Measurements from ENCODE around the gene MRC2.

MRC2 gene

GRCh38 chr17:62628831-62629555 is 1.5 kb downstream of the MRC2 start:
- no peak for FAIRE-seq
- no peak for DNase-seq (ENCODE audit: insufficient read length)
- TF ChIP-seq POLR2AphosphoS5 (IDR thresholded peaks at IDR 0.05; ENCODE audit: low read depth, low read length) = no peak
- TF ChIP-seq TAF1 (IDR thresholded peaks at IDR 0.05; ENCODE audit: borderline replicate concordance, low read depth, low read length) = no peak
- no peak for TF ChIP-seq POLR2A (IDR thresholded peaks at IDR 0.05; ENCODE audit: low read depth, low read length)

- no peak for DNase-seq (ENCODE audit: insufficient read length)
- TF ChIP-seq POLR2AphosphoS5 (IDR thresholded peaks at IDR 0.05; ENCODE audit: low read depth, low read length) (no peak), POLR2A (IDR thresholded peaks at IDR 0.05; ENCODE audit: low read depth, low read length) (no peak), TAF1 (IDR thresholded peaks at IDR 0.05; ENCODE audit: borderline replicate concordance, low read depth, low read length) (no peak)
- FAIRE-seq = no peak
Measured at GRCh38 chr17:62629556-62630364, 2.3 kb downstream of the MRC2 start.

GRCh38 chr17:62630365-62631085 is 3.1 kb downstream of the MRC2 start:
- DNase-seq (ENCODE audit: insufficient read length) (no peak), FAIRE-seq (no peak)
- TF ChIP-seq POLR2AphosphoS5 (IDR thresholded peaks at IDR 0.05; ENCODE audit: low read depth, low read length) (no peak), POLR2A (IDR thresholded peaks at IDR 0.05; ENCODE audit: low read depth, low read length) (no peak), TAF1 (IDR thresholded peaks at IDR 0.05; ENCODE audit: borderline replicate concordance, low read depth, low read length) (no peak)

- TF ChIP-seq POLR2A (IDR thresholded peaks at IDR 0.05; ENCODE audit: low read depth, low read length) (no peak), POLR2AphosphoS5 (IDR thresholded peaks at IDR 0.05; ENCODE audit: low read depth, low read length) (no peak), TAF1 (IDR thresholded peaks at IDR 0.05; ENCODE audit: borderline replicate concordance, low read depth, low read length) (no peak)
- FAIRE-seq (no peak), DNase-seq (ENCODE audit: insufficient read length) (no peak)
Measured at GRCh38 chr17:62631086-62631935, 3.8 kb downstream of the MRC2 start.

- TF ChIP-seq TAF1 (IDR thresholded peaks at IDR 0.05; ENCODE audit: borderline replicate concordance, low read depth, low read length) = no peak
- no peak for FAIRE-seq
Measured at GRCh38 chr17:62631936-62632924, 4.8 kb downstream of the MRC2 start.

GRCh38 chr17:62637809-62638208 is 10.3 kb downstream of the MRC2 start:
- TF ChIP-seq POLR2A (IDR thresholded peaks at IDR 0.05; ENCODE audit: low read depth, low read length) (no peak), POLR2AphosphoS5 (IDR thresholded peaks at IDR 0.05; ENCODE audit: low read depth, low read length) (no peak), TAF1 (IDR thresholded peaks at IDR 0.05; ENCODE audit: borderline replicate concordance, low read depth, low read length) (no peak)
- FAIRE-seq = no peak

More at GRCh38 chr17:62631936-62632924, 4.8 kb downstream of the MRC2 start:
- DNase-seq (ENCODE audit: insufficient read length) = no peak

GRCh38 chr17:62641153-62641552 is 13.7 kb downstream of the MRC2 start:
- no peak for TF ChIP-seq POLR2A (IDR thresholded peaks at IDR 0.05; ENCODE audit: low read depth, low read length)
- TF ChIP-seq POLR2AphosphoS5 (IDR thresholded peaks at IDR 0.05; ENCODE audit: low read depth, low read length) = no peak
- no peak for TF ChIP-seq TAF1 (IDR thresholded peaks at IDR 0.05; ENCODE audit: borderline replicate concordance, low read depth, low read length)
- DNase-seq (ENCODE audit: insufficient read length) (no peak), FAIRE-seq (no peak)

More at GRCh38 chr17:62637809-62638208, 10.3 kb downstream of the MRC2 start:
- no peak for DNase-seq (ENCODE audit: insufficient read length)

- no peak for DNase-seq (ENCODE audit: insufficient read length)
- FAIRE-seq = no peak
- TF ChIP-seq POLR2A (IDR thresholded peaks at IDR 0.05; ENCODE audit: low read depth, low read length) = no peak
- TF ChIP-seq TAF1 (IDR thresholded peaks at IDR 0.05; ENCODE audit: borderline replicate concordance, low read depth, low read length) = no peak
Measured at GRCh38 chr17:62641951-62642350, 14.5 kb downstream of the MRC2 start.

GRCh38 chr17:62643496-62643895 is 16.0 kb downstream of the MRC2 start:
- FAIRE-seq = no peak
- TF ChIP-seq POLR2AphosphoS5 (IDR thresholded peaks at IDR 0.05; ENCODE audit: low read depth, low read length) (no peak), TAF1 (IDR thresholded peaks at IDR 0.05; ENCODE audit: borderline replicate concordance, low read depth, low read length) (no peak), POLR2A (IDR thresholded peaks at IDR 0.05; ENCODE audit: low read depth, low read length) (no peak)
- DNase-seq (ENCODE audit: insufficient read length) = no peak
